Measurements from ENCODE around the gene USP34.

The USP34 gene

GRCh38 chr2:61471905-61472805, 1.3 kb upstream of the USP34 start:
- TF ChIP-seq NFIC (IDR thresholded peaks at IDR 0.05) (no peak), MAX (IDR thresholded peaks at IDR 0.05) (peak; percentile 6; the same call in 1 of the 2 replicates)

- TF ChIP-seq CREB1 (IDR thresholded peaks at IDR 0.05; ENCODE audit: low read depth) (no peak), RAD21 (IDR thresholded peaks at IDR 0.05; ENCODE audit: low read depth) (no peak), REST (IDR thresholded peaks at IDR 0.05; ENCODE audit: low read depth) (no peak), FOXM1 (IDR thresholded peaks at IDR 0.05; ENCODE audit: borderline replicate concordance, low read depth) (no peak), EGR1 (IDR thresholded peaks at IDR 0.05) (peak; percentile 45; the same call in 1 of the 2 replicates)
Measured at GRCh38 chr2:61470122-61470951, 550 bp downstream of the USP34 start.

- TF ChIP-seq CEBPB (IDR thresholded peaks at IDR 0.05) (no peak), TEAD4 (IDR thresholded peaks at IDR 0.05) (no peak), CREB1 (IDR thresholded peaks at IDR 0.05; ENCODE audit: low read depth) (no peak), REST (IDR thresholded peaks at IDR 0.05; ENCODE audit: low read depth) (no peak), TCF12 (IDR thresholded peaks at IDR 0.05; ENCODE audit: low read depth) (no peak), EGR1 (IDR thresholded peaks at IDR 0.05) (no peak), YY1 (IDR thresholded peaks at IDR 0.05; ENCODE audit: low read depth) (no peak), MAX (IDR thresholded peaks at IDR 0.05) (no peak; the same call in 1 of the 2 replicates), FOXM1 (IDR thresholded peaks at IDR 0.05; ENCODE audit: borderline replicate concordance, low read depth) (no peak), NFIC (IDR thresholded peaks at IDR 0.05) (no peak), USF1 (IDR thresholded peaks at IDR 0.05) (no peak), ZBTB7A (IDR thresholded peaks at IDR 0.05; ENCODE audit: low read depth) (no peak), EP300 (IDR thresholded peaks at IDR 0.05; ENCODE audit: borderline replicate concordance) (no peak), TAF1 (IDR thresholded peaks at IDR 0.05; ENCODE audit: low read depth) (no peak), RAD21 (IDR thresholded peaks at IDR 0.05; ENCODE audit: low read depth) (no peak)
Measured at GRCh38 chr2:61469424-61470121, 1.3 kb downstream of the USP34 start.

GRCh38 chr2:61465045-61465444, 5.8 kb downstream of the USP34 start:
- TF ChIP-seq REST (IDR thresholded peaks at IDR 0.05; ENCODE audit: low read depth) (no peak), RAD21 (IDR thresholded peaks at IDR 0.05; ENCODE audit: low read depth) (no peak), FOXM1 (IDR thresholded peaks at IDR 0.05; ENCODE audit: borderline replicate concordance, low read depth) (no peak), NFIC (IDR thresholded peaks at IDR 0.05) (no peak), EP300 (IDR thresholded peaks at IDR 0.05; ENCODE audit: borderline replicate concordance) (no peak), CREB1 (IDR thresholded peaks at IDR 0.05; ENCODE audit: low read depth) (no peak), ZBTB7A (IDR thresholded peaks at IDR 0.05; ENCODE audit: low read depth) (no peak), YY1 (IDR thresholded peaks at IDR 0.05; ENCODE audit: low read depth) (no peak), MAX (IDR thresholded peaks at IDR 0.05) (no peak), TCF12 (IDR thresholded peaks at IDR 0.05; ENCODE audit: low read depth) (no peak), TAF1 (IDR thresholded peaks at IDR 0.05; ENCODE audit: low read depth) (no peak), TEAD4 (IDR thresholded peaks at IDR 0.05) (no peak), EGR1 (IDR thresholded peaks at IDR 0.05) (no peak)

All from Ishikawa (cell line).